Endothelial cell of umbilical vein (primary cell): ENCODE measurements around the gene APOC3. TPM values are rescaled to one million over a fixed set of nuclear protein-coding genes. Genes with fewer than 3 reads are reported as not detected.

Experiments used
- BruUV-seq: library from RNA; stranded (reverse); fragments of 400-500 nt; replicated peaks from 2 replicates; lab custom pipeline; 2021; lab: Mats Ljungman, UMichigan
- CTCF ChIA-PET: fragments of 300-600, 350-600 bp; sonication (Branson Sonifier 250); formaldehyde crosslinking; loops from one replicate; lab custom pipeline; 2021; ENCODE audit warnings: antibody characterized with exemption, inconsistent platforms; lab: Charles Lee
- POLR2A ChIA-PET: fragments of 300-600, 350-600 bp; sonication (Branson Sonifier 250); formaldehyde crosslinking; loops from one replicate; lab custom pipeline; 2021; ENCODE audit warnings: antibody characterized with exemption, inconsistent platforms; lab: Charles Lee
- DNase-seq: peaks from one replicate; pipeline ENCODE4 v3.0.0-alpha.2; 2011; ENCODE audit warnings: low read depth, low spot score
- FAIRE-seq: peaks from 2 replicates; lab custom pipeline; 2011; peaks lifted over from hg19 to GRCh38; lab: Jason Lieb, UNC
- H2AFZ ChIP-seq: 2 replicates; pipeline ENCODE4 v1.6.0; 2012; ENCODE audit warnings: low read depth, low read length, control low read depth, inconsistent platforms
- H3K27ac ChIP-seq: 2 replicates; pipeline ENCODE4 v1.5.1; 2011; ENCODE audit warnings: low read depth, mild to moderate bottlenecking, control low read depth, low read length, moderate library complexity; ENCODE audit not compliant: insufficient read depth
- H3K27me3 ChIP-seq, 2 experiments: 2 replicates each; pipeline versions ENCODE4 v1.6.0 to v1.6.1; 2011; ENCODE audit warnings: low read length in 2 of 2, mixed read lengths in 1 of 2; ENCODE audit not compliant: control insufficient read depth in 2 of 2, insufficient read depth in 2 of 2
- H3K36me3 ChIP-seq, 2 experiments: 2 replicates in 1 of 2; 3 replicates in 1 of 2; pipeline ENCODE4 v1.5.1; 2011; ENCODE audit warnings: low read length in 2 of 2, mild to moderate bottlenecking in 1 of 2, moderate library complexity in 1 of 2; ENCODE audit not compliant: control insufficient read depth in 2 of 2, insufficient read depth in 2 of 2; ENCODE audit errors: extremely low read depth in 1 of 2
- H3K4me1 ChIP-seq: 3 replicates; pipeline ENCODE4 v1.5.1; 2011; ENCODE audit warnings: mild to moderate bottlenecking, low read length; ENCODE audit not compliant: control insufficient read depth, insufficient read depth; ENCODE audit errors: extremely low read depth
- H3K4me2 ChIP-seq: 2 replicates; pipeline ENCODE4 v1.6.1; 2011; ENCODE audit warnings: low read length, control low read depth, mixed read lengths; ENCODE audit not compliant: insufficient read depth
- H3K4me3 ChIP-seq, 3 experiments: fragments of 200-600 bp in 1 of 3; sonication (generic), shearing (Covaris generic) in 1 of 3; replicated peaks in 1 of 3; 2 replicates each; pipeline ENCODE4 v1.5.1; 2011 to 2016; ENCODE audit warnings: control low read depth in 3 of 3, low read length in 3 of 3, mild to moderate bottlenecking in 2 of 3, inconsistent platforms in 1 of 3, low read depth in 1 of 3, moderate library complexity in 1 of 3; ENCODE audit not compliant: insufficient read depth in 1 of 3
- H3K79me2 ChIP-seq: 2 replicates; pipeline ENCODE4 v1.6.0; 2012; ENCODE audit warnings: low read length, inconsistent platforms; ENCODE audit not compliant: control insufficient read depth, insufficient read depth
- H3K9ac ChIP-seq: replicated peaks from 2 replicates; pipeline ENCODE3; 2011; ENCODE audit warnings: low read length, control low read depth; ENCODE audit not compliant: insufficient read depth; ENCODE audit errors: extremely low read depth
- H3K9me1 ChIP-seq: replicated peaks from 3 replicates; pipeline ENCODE4 v1.6.0; 2011; ENCODE audit warnings: mild to moderate bottlenecking, low read length; ENCODE audit not compliant: control insufficient read depth, insufficient read depth; ENCODE audit errors: extremely low read depth
- H3K9me3 ChIP-seq: replicated peaks from 2 replicates; pipeline ENCODE4 v1.5.1; 2012; ENCODE audit warnings: low read length, inconsistent platforms; ENCODE audit not compliant: control insufficient read depth, insufficient read depth
- H4K20me1 ChIP-seq: replicated peaks from 2 replicates; pipeline ENCODE3; 2011; ENCODE audit warnings: mild to moderate bottlenecking, low read length; ENCODE audit not compliant: control insufficient read depth, insufficient read depth; ENCODE audit errors: extremely low read depth
- EZH2 ChIP-seq: IDR thresholded peaks from 2 replicates; pipeline ENCODE4 v1.6.1; 2012; ENCODE audit warnings: borderline replicate concordance, low read depth, mild to moderate bottlenecking, moderate library complexity, low read length, inconsistent platforms; ENCODE audit not compliant: severe bottlenecking
- FOS ChIP-seq: IDR thresholded peaks from 2 replicates; pipeline ENCODE4 v1.6.1; 2011; ENCODE audit warnings: mild to moderate bottlenecking, low read length, moderate library complexity, borderline replicate concordance; ENCODE audit not compliant: insufficient read depth
- JUN ChIP-seq: IDR thresholded peaks from 2 replicates; pipeline ENCODE4 v1.6.1; 2011; ENCODE audit warnings: borderline replicate concordance, low read depth; ENCODE audit not compliant: insufficient read length, insufficient read depth
- MYC ChIP-seq: IDR thresholded peaks from one replicate; pipeline ENCODE4 v1.6.1; 2011; ENCODE audit warnings: mild to moderate bottlenecking, low read depth, low read length
- POLR2A ChIP-seq: IDR thresholded peaks from 2 replicates; pipeline ENCODE4 v1.6.1; 2012; ENCODE audit warnings: low read depth, mild to moderate bottlenecking, control low read depth, low read length
- dilution Hi-C: fragments of 300-500 bp; cut with MboI; formaldehyde crosslinking; loops from one replicate; pipeline ENCODE4 v1.15.0; 2019; ENCODE audit warnings: low sequenced_read_pairs; ENCODE audit not compliant: extremely low pct_ligation_motif_present
- intact Hi-C: fragments of 100-400 bp; cut with micrococcal nuclease; formaldehyde crosslinking; loops from one replicate; pipeline ENCODE4 v1.10.0; 2022
- polyA plus RNA-seq, 4 experiments: library from polyadenylated mRNA; depleted of rRNA in 3 of 4; stranded (reverse) in 3 of 4; unstranded in 1 of 4; fragments of >200 nt; gene quantifications; 2 replicates each; pipeline versions ENCODE4 v1.2.1 to v1.2.3, GENCODE V29; 2011 to 2012; ENCODE audit warnings: missing spikeins in 1 of 4
- total RNA-seq: library from RNA; stranded (reverse); gene quantifications from 2 replicates; pipeline ENCODE4 v1.2.3, GENCODE V29; 2021
- TF ChIP-seq, protein P1 (sequence below): IDR thresholded peaks from 2 replicates; pipeline ENCODE4 v1.6.1; 2011; ENCODE audit not compliant: insufficient read depth, insufficient read length
- TF ChIP-seq, protein P2 (sequence below), 2 donors: IDR thresholded peaks; 1 replicate in 1 of 2; 2 replicates in 1 of 2; pipeline ENCODE4 v1.5.1; 2011; ENCODE audit warnings: low read length in 2 of 2, mild to moderate bottlenecking in 2 of 2, moderate library complexity in 2 of 2, control low read depth in 1 of 2, inconsistent platforms in 1 of 2, low read depth in 1 of 2; ENCODE audit not compliant: insufficient read depth in 1 of 2; ENCODE audit errors: extremely low read depth in 1 of 2

APOC3 gene
- total and polyA plus RNA-seq, 2 donors (not counting 3 experiments of a cell fraction or from before 2014, with no cell fraction given), result not detected

GRCh38 chr11:116843661-116844060 is 14.0 kb downstream of the APOC3 start:
- Histone ChIP-seq H3K9ac (no peak overlapping the region), H3K79me2 (no peaks in the 10 kb centered on the region), H3K9me3 (no peaks in the 10 kb centered on the region), H2AFZ (no peak overlapping the region), H3K27me3 (no peaks in the 10 kb centered on the region), H3K4me1 (no peaks in the 10 kb centered on the region), H3K4me2 (no peak overlapping the region), H3K27ac (no peak overlapping the region), H3K9me1 (no peaks in the 10 kb centered on the region), H4K20me1 (no peaks in the 10 kb centered on the region), H3K4me3 (no peak overlapping the region), H3K36me3 (peaks cover 0 to 16% of the 10 kb centered on the region in 2 experiments)
- TF ChIP-seq MYC, result no peak
- TF ChIP-seq, protein P1, sequence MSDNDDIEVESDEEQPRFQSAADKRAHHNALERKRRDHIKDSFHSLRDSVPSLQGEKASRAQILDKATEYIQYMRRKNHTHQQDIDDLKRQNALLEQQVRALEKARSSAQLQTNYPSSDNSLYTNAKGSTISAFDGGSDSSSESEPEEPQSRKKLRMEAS, result no peak
- no peak for TF ChIP-seq FOS
- TF ChIP-seq EZH2, result no peak
- TF ChIP-seq POLR2A, result no peak
- TF ChIP-seq, protein P2, sequence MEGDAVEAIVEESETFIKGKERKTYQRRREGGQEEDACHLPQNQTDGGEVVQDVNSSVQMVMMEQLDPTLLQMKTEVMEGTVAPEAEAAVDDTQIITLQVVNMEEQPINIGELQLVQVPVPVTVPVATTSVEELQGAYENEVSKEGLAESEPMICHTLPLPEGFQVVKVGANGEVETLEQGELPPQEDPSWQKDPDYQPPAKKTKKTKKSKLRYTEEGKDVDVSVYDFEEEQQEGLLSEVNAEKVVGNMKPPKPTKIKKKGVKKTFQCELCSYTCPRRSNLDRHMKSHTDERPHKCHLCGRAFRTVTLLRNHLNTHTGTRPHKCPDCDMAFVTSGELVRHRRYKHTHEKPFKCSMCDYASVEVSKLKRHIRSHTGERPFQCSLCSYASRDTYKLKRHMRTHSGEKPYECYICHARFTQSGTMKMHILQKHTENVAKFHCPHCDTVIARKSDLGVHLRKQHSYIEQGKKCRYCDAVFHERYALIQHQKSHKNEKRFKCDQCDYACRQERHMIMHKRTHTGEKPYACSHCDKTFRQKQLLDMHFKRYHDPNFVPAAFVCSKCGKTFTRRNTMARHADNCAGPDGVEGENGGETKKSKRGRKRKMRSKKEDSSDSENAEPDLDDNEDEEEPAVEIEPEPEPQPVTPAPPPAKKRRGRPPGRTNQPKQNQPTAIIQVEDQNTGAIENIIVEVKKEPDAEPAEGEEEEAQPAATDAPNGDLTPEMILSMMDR (IDR thresholded peaks at IDR 0.05; ENCODE audit: extremely low read depth in 1 of 2, insufficient read depth in 1 of 2, low read depth in 1 of 2, low read length in 2 of 2), result no peak
- TF ChIP-seq JUN, result no peak
- FAIRE-seq, result no peak
- DNase-seq, result no peak
- BruUV-seq, result no TSS peak
- CTCF ChIA-PET, result no interaction called here
- intact Hi-C loops (no loop called here), dilution Hi-C loops (no loop called here)
- POLR2A ChIA-PET, result no interaction called here
